GM18868 (cell line): ENCODE results near the gene INPP5A.
"Not testable (repeated sequence)": the region's sequence is repeated elsewhere in the genome, so short reads cannot be mapped to it uniquely, and the experiment has no call there.

Experiments used
- ATAC-seq: cut with Tn5 transposase; IDR thresholded peaks from one replicate; pipeline ENCODE4 v1.9.1; 2021; ENCODE audit warnings: mild to moderate bottlenecking, moderate library complexity; ENCODE audit not compliant: unreplicated experiment

Gene INPP5A

DNA sequence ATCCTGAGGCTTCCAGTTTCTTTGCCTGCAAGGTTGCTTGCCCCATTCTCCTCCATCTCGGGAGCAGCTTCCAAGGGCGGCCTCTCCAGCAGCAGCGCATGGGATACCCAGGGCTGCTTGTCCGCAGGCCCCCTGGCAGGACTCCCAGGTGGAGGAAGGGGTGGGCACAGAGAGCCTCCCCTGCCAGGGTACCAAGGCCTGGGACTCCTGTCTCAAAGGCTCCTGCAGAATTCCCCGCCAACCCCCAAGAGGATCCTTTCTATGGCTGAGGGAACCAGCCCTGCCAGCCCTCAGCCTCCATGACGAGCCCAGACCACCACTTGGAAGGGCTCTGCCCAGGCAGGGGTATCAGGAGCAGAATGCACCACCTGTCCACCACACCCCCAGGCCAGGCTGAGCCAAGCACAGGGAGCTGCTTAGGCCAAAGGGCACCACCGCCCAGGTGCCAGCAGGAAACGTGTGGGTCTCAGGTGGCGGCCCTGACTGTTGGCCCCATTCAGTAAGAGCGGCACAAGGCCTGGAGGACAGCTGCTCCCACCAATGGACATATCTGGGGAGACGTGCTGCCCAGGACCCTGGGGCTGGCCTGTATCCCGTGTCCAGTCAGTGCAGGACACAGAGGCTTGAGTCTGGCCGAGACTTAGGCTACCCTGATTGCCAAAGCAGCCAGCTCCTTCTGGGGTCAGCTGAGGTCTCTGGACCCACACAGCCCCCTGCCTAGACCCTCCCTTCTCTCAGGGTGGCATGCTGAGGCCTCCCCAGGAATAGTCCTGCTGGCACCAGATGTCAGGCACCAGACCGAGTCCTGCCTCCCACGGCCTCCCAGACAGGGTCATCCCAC is 33.8 kb upstream of the INPP5A start:
- no peak for ATAC-seq

DNA sequence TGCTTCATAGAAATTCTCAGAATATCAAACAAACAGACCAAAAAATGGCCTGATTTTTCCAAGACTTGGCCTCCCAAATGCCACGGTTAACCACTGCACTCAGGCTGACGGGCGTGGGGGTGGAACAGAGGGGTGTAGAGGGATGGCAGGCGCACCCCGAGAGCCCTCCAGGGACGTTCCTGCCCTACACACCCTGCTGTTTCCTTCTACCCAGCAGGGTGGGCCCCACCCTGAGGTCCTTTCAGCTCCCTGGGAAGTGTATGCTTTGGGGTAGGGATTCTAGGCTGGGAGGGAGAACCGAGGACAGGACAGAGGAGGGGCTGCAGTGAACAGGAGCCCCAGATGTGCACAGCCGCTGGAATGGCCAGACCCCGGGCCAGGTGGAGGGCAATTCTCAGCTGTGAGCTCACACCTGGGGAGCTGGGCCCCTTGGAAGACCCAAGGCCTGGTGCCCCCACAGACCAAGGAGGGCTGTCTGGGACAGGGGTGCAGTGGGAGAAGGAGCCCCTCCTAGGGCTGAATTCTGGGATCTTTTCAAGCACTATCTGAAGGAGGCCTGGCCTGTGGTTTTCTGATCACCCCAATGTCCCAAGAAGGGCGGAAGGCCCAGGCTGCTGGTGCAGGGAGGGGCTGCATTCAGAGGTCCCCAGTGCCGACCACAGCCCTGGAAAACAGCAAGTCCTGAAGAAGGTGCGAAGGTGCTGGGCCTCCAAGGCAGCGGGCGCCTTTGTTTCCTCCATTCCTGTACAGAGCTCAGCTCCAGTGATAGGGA is 32.9 kb upstream of the INPP5A start:
- ATAC-seq: no peak

DNA sequence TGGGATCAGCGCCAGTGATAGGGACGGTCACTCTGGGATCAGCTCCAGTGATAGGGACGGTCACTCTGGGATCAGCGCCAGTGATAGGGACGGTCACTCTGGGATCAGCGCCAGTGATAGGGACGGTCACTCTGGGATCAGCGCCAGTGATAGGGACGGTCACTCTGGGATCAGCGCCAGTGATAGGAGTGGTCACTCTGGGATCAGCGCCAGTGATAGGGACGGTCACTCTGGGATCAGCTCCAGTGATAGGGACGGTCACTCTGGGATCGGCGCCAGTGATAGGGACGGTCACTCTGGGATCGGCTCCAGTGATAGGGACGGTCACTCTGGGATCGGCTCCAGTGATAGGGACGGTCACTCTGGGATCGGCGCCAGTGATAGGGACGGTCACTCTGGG is 32.0 kb upstream of the INPP5A start:
- not testable (repeated sequence) for ATAC-seq

DNA sequence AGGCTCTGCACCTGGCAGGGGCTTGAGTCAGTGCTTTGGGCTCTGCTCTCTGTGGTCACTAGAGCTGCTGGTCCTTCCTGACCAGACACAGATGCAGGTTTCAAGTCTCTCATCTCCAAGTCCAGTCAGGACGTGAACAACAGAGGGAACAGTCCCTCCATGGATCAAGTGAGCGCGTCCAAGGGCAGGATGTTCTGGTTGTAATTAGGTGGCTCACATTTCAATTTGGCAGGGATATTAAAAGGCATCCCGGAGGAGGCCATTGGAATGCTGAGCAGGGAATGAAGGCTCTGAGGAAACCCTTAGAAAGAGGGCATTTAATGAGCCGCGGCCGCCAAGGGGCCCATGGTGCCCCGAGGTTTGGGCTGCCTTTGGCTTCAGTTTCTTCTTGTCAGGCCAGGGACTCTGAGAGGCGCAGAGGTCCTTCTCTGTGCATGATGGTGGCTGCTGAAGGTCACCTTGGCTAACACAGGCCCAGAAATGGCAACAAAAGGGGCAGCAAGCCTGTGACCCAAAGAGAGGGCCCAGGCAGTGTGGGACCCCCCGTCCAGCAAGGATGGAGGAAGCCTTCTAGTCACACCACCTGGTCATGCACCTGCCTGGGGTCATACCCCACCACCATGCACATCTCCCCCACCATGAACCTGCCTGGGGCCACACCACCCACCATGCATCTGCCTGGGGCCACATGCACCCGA is 30.7 kb upstream of the INPP5A start:
- no peak for ATAC-seq

- no peak for ATAC-seq
Observed at GRCh38 chr10:132507409-132507955, 30.1 kb upstream of the INPP5A start.

- ATAC-seq: no peak
Observed at GRCh38 chr10:132507956-132508490, 29.6 kb upstream of the INPP5A start.

DNA sequence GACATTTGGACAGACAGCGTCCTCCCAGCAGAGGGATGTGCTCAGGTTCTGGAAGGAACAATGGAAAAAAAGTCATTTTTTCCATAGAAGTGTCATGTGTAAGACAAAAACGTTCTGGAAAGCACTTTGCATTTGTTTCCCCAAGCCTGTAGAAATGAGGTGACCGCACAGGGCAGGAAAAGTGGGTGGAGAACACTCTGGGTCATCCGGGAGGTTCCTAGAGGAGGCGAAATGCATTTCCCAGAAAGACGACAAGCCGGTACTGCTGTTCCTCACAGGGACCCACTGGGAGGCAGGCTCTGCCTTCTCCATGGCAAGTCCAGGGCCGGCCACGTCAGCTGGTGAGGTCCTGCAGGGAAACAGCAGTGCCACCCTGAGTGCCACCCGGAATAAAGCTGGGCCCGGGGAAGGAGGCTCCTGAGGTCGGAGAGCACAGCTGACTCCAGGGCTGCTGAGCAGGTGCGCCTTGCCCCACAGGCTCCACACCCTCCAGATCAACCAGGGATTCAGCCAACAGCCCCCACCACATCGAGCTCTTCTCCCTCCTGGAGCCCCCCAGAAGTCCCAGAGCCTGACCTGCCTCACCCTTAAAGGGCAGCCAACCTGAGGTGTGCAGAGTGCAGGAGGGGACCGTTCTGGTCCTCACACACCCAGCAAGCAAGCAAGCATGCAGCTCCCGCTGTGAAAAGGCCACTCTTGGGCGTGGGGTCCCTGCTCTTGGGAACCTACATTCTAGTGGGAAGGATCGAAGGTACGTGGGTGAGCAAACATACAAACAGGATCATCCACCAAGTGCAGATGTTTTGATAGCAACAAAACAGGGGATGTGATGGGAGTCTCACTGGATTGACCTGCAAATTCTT is 28.8 kb upstream of the INPP5A start:
- no peak for ATAC-seq

GRCh38 chr10:132509506-132510173 is 27.9 kb upstream of the INPP5A start:
- no peak for ATAC-seq

GRCh38 chr10:132510174-132510611 is 27.4 kb upstream of the INPP5A start:
- ATAC-seq: no peak

DNA sequence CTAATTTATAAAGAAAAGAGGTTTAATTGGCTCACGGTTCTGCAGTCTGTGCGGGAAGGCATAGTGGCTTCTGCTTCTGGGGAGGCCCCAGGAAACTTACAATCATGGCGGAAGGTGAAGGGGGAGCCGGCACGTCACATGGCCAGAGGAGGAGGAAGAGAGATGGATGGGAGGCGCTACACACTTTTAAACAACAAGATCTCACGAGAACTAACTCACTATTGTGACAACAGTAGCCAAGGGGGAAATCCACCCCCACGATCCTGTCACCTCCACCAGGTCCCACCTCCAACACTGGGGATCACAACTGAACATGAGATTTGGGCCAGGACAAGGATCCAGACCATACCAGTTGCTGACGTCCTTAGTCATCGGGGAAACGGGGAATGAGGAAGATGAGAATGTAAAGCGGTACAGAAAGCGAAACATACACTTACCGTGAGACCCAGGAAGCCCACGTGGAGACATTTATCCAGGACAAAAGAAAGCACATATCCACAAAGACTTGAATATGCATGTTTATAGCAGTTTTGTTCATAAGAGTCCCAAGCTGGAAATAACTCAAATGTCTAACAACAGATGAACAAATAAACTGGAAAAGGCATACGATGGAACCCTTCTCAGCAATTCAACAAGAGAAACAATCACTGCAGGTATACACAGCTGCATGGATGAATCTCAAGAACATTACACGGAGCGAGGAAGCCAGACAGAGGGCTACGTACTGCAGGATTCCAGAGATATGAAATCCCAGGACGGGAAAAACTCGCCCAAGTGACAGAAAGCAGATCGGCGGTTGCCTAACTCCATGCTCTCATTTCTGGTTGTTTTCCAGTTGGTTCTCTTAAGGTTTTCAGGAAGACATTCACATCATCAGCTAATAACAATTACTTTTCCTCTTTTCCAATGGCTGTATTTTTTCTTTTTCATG is 26.2 kb upstream of the INPP5A start:
- no peak for ATAC-seq

- no peak for ATAC-seq
Observed at GRCh38 chr10:132512052-132512442, 25.5 kb upstream of the INPP5A start.

- ATAC-seq: no peak
Observed at GRCh38 chr10:132512693-132513345, 24.8 kb upstream of the INPP5A start.

DNA sequence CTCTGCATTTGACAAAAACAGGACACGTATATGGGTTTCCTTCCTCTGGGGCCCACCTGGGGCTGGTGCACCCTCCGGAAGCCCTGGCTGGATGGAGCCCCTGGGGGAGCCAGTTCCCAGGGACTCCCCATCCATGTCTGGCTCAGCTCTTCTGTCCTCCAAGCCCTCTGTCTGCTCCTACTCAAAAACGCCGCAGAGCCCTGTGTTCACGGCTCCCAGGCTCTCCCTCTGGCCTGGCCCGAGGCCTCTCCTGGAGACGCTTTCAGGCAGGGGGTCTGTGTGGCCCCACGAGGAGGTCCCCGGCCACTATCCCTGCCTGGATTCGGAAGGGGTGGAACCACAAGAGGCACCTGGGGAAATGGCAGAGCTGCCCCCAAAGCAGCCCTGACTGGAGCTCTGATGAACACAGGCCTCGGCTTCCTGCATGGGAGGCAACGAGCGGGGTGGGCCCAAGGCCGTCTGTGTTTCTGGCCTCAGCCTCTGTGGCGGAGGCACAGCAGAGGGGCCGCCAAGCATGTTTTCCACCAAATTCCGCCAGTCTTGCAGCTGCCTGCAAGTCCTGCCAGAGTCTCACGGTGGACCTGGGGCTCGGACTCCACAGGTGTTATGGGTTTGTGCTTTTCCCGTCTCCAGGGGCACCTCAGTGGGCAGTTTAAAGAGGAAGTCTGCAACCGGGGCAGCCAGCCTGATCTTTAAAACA is 22.6 kb upstream of the INPP5A start:
- ATAC-seq: no peak

- no peak for ATAC-seq
Observed at GRCh38 chr10:132515811-132516726, 21.5 kb upstream of the INPP5A start.

DNA sequence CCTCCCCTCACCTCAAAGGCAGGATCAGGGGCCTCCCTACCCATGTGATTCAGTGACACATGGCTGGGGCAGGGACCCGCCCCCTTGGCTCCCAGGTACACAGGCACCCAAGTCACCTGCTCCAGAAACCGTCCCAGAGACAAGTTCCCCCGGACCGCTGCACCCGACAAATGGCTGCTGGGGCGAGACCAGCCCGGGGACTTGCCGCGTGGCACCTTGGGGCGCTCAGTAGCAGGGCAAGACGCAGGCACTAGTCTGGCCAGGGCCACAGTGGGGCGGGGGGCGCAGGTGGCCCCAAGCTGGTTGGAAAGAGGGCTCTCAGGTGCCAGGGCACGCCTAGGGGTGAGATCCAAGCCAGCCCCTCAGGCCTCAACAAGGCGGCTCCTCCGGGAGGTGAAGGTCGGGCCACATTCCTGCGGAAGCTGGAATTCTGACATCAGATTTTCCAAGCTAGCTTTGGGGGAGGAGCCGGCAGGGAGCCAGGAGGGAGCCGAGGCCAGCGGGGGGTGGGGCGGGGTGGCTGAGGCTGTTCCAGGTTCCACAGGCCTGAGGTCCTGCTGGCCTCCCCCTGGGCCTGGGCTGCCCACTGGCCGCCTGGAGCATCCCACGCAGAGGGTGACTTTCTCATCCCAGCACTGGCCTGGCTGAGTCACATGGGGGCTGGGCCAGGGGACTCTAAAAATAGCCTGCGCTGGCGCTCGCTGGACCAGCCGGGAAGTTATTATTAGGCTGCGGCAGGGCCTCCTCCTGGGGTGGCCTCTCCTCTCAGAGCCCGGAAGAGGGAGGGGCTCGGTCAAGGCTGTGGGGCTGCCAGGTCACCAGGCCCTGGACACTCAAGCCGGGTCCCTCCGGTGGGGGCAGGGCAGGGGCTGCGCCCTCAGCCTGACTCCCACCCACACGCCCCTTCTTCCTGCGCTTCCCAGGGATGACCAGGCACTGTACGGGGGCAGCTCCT is 20.5 kb upstream of the INPP5A start:
- no peak for ATAC-seq
